ENCODE results near the gene CPNE4.

DNA sequence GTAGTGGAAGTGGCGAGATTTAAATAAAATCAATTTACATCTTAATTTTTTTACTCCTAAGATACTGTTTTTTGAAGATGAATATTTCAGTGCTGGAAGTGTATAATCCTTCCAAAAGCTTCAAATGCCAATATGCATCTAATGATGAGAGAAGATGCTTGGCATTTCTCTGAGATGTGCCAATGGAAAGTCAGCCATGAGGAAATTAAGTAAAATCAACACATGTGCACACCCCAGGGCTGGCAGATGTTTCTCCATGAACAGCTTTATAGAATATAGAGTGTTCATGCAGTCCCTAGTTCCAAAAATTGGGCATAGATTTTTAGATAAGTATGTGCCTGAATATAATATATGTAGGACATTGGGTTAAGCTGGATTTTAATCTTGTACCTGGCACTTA lies 90.1 kb downstream of the CPNE4 start:
- TF ChIP-seq EZH2 (IDR thresholded peaks at IDR 0.05; ENCODE audit: low read length, unreplicated experiment) = no peak
- TF ChIP-seq, protein P1, sequence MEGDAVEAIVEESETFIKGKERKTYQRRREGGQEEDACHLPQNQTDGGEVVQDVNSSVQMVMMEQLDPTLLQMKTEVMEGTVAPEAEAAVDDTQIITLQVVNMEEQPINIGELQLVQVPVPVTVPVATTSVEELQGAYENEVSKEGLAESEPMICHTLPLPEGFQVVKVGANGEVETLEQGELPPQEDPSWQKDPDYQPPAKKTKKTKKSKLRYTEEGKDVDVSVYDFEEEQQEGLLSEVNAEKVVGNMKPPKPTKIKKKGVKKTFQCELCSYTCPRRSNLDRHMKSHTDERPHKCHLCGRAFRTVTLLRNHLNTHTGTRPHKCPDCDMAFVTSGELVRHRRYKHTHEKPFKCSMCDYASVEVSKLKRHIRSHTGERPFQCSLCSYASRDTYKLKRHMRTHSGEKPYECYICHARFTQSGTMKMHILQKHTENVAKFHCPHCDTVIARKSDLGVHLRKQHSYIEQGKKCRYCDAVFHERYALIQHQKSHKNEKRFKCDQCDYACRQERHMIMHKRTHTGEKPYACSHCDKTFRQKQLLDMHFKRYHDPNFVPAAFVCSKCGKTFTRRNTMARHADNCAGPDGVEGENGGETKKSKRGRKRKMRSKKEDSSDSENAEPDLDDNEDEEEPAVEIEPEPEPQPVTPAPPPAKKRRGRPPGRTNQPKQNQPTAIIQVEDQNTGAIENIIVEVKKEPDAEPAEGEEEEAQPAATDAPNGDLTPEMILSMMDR (conservative IDR thresholded peaks at IDR 0.05; ENCODE audit: low read depth, low read length) = no peak
